GM19238 (cell line): Measurements from ENCODE around the gene SPAST.
"Not testable (repeated sequence)": the region's sequence is repeated elsewhere in the genome, so short reads cannot be mapped to it uniquely, and the experiment has no call there.

ENCODE experiments used
- DNase-seq: peaks from one replicate; pipeline ENCODE4 v3.0.0; 2011; ENCODE audit warnings: low spot score; ENCODE audit not compliant: insufficient read length

Gene SPAST

DNA sequence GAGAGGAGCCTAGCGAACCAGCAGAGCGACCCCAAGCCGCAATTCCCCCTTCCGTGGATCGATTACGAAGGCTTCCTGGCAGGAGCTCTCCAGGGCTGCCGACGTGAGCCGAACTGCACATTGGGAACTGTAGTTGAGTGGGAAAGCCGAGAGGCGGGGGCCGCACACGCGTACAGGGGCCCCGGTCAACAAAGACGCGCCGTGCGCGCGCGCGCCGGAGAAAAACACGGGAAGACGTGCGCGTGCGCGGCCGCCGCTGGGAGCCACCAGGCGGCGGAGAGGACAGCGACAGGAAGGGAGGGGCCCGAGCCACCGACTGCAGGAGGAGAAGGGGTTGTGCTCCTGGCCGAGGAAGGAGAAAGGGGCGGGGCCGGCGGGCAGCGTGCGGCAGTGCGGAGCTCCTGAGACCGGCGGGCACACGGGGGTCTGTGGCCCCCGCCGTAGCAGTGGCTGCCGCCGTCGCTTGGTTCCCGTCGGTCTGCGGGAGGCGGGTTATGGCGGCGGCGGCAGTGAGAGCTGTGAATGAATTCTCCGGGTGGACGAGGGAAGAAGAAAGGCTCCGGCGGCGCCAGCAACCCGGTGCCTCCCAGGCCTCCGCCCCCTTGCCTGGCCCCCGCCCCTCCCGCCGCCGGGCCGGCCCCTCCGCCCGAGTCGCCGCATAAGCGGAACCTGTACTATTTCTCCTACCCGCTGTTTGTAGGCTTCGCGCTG is at the start of gene SPAST:
SPAST (plus strand) TSS at position 247 of the 711 bp plus-strand sequence; CDS start at position 523, 276 bp downstream.
- DNase-seq, result peak; percentile 95

- not testable (repeated sequence) for DNase-seq
Measured at GRCh38 chr2:32018789-32019482, 44.4 kb upstream of the SPAST start.

DNA sequence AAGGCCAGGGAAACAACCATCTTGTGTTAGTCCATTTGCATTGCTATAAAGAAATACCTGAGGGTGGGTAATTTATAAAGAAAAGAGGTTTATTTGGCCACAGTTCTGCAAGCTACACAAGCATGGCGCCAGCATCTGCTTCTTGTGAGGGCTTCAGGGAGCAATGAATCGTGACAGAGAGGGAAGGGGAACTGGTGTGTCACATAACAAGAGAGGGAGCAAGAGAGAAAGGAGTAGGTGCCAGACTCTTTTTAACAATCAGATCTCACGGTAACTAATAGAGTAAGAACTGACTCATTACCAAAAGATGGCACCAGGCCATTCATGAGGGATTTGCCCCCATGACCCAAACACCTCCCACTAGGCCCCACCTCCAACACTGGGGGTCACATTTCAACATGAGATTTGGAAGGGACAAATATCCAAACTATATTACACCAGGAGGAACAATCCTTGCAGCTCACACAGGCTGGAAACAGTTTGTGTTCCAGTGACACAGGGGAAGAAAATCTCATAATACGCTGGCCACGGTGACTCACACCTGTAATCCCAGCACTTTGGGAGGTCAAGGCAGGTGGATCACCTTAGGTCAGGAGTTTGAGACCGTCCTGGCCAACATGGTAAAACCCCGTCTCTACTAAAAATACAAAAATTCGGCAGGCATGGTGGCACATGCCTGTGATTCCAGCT is 29.0 kb upstream of the SPAST start:
- DNase-seq, result not testable (repeated sequence)

DNA sequence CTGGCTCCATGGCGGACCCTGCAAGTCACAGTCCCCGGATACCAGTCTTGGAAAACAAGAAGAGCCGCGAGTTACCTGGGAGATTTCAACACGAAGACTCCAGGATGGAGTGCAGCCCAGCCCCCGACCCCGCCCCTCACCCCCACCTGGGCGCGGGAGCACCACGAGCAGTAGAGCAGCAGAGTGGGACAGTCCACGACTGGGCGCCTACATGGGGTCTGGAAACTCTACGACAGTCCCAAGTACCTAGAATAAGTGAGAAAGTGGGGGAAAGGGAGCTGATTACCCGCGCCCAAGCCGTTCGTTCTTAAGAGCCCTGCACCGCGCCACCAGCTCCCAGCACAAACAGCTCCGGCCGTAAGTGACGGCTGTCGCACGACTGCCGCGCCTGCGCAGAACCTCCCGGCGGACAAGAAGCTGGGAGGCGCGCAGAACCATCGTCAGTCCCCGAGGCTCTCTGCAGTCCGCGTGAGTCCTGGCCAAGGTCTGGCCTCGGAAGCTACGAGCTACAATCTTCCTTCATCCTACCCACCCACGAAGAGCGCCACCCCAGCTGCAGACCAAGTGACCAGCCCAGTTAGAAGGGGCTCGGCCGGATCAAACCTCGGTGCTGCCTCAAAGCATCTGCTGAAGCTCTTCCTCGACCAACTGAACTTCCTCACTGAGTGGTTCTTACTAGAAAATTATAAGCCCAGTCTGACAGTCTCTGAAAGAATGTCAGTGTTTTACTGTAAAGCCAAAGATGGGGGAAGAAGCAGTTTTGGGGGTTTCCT is 23.7 kb upstream of the SPAST start, which contains the start of gene DPY30:
DPY30 (minus strand) TSS at position 359 of the 773 bp plus-strand sequence; CDS start at position 10, 349 bp downstream.
- peak; percentile 84 for DNase-seq

DNA sequence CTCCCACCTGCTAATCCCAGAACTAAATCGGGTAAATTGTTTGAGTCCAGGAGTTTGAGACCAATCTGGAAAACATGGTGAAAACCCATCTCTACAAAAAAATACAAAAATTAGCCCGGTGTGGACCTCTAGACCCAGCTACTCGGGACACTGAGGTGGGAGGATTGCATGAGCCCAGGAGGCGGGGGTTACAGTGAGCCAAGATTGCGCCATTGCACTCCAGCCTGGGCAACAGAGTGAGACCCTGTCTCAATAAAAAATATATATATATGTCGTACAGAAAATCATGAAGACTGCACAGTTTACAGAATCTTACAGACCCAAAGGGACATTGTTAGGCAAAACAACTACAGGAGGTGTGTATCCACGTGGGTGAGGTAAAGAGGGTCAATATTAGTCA is 19.8 kb upstream of the SPAST start:
- DNase-seq, result no peak

- DNase-seq, result no peak
Measured at GRCh38 chr2:32051836-32052439, 11.4 kb upstream of the SPAST start.

- not testable (repeated sequence) for DNase-seq
Measured at GRCh38 chr2:32054583-32054982, 8.8 kb upstream of the SPAST start.

- DNase-seq, result no peak
Measured at GRCh38 chr2:32058130-32058529, 5.2 kb upstream of the SPAST start.

DNA sequence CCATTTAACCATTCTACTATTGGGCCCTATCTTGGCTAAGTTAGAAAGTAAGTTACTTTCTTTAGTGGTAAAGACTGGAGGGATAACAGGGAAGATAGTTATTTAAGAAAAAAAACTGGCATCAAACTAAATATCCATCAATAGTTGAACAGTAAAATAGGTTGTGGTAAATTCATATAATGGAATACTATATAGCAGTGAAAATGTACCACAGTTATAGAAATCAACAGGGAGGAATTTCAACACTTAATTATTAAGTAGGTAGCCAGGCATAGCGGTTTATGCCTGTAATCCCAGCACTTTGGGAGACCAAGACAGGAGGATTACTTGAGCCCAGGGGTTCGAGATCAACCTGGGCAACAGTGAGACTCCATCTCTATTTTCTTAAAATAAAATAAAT is 3.1 kb upstream of the SPAST start:
- no peak for DNase-seq

DNA sequence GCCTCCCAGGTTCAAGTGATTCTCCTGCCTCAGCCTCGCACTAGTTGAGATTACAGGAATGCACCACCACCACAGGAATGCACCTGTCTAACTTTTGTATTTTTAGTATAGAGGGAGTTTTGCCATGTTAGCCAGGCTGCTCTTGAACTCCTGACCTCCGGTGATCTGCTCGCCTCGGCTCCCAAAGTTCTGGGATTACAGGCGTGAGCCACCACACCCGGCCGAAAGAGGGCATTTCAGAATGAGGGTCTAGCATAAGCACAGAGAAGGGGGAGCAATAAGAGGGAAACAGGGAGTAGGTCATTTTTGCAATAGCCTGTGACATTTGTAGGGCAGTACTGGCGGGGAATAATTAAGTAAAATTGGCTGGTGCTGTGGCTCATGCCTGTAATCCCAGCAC is 1.9 kb upstream of the SPAST start:
- no peak for DNase-seq

DNA sequence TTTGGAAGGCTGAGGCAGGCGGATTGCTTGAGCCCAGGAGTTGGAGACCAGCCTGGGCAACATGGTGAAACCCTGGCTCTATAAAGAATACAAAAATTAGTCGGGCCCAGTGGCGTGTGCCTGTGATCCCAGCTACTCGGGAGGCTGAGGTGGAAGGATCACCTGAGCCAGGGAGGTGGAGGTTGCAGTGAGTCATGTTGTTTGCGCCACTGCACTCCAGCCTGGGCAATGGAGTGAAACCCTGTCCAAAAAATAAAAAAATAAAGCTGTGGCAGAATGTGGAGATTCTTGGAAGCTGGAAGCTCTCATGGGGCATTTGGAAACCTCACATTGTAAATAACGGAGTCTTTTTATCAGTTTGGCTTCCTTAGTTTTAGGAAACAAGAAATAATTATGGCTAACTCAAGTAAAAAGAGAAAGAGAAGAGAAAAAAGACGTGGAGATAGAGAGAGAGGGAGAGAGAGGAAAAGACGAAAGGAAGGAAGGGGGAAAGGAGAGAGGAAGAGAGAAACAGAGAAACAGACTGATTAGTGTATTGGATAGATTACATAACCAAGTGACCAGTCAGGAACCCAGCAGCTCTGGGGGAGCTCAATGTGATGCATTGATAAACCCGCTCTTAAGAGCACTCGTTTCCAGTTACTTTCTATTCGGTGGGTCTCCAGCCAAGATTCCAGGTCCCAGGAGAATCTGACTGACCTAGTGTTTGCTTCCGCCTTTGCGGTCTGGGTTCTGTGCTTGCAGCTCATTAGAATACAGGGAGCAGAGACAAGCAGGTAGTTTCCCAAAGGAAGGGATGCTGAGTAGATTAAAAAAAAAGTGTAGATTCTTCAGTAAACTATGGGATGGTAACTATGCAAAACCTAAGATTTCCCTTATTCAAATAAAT is 1.1 kb upstream of the SPAST start:
- no peak for DNase-seq

GRCh38 chr2:32064021-32064601 is 755 bp downstream of the SPAST start:
- DNase-seq, result peak; percentile 14

- no peak for DNase-seq
Measured at GRCh38 chr2:32064713-32065112, 1.4 kb downstream of the SPAST start.

GRCh38 chr2:32067549-32067948 is 4.2 kb downstream of the SPAST start:
- DNase-seq, result no peak

- no peak for DNase-seq
Measured at GRCh38 chr2:32074134-32074506, 10.8 kb downstream of the SPAST start.

DNA sequence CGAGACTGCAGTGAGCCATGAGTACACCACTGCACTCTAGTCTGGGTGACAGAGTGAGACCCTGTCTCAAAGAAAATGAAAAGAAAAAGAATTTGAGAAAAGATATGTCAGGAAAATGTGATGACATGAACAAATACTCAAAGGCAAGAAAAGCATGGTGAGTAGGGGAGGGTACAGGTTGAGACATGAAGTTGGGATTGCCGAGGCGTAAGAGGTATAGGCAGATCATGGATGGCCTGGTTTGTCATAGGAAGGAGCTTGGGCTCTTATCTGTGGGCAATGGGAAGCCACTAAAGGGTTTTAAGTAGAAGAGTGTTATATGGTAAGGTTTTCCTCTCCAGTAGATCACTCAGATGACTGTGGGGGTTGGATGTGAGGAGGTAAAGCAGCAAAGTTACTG is 32.3 kb downstream of the SPAST start:
- DNase-seq, result no peak

DNA sequence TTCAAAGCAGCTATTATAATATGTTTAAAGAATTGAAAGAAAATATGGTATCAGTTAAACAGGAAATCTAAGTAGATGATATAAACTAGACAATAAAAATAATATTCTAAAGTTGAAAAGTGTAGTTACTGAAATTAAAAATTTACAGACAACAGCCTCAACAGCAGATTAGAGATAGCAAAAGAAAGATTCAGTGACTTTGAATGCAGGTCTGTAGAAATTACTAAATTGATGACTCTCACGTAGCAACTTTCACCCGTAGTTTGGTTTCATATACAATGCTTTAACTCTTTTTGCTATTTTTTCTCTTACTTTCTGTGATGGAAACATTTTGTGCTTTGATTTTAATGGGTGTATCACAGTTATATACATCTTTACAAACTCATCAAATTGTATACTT is 44.8 kb downstream of the SPAST start:
- DNase-seq, result no peak

DNA sequence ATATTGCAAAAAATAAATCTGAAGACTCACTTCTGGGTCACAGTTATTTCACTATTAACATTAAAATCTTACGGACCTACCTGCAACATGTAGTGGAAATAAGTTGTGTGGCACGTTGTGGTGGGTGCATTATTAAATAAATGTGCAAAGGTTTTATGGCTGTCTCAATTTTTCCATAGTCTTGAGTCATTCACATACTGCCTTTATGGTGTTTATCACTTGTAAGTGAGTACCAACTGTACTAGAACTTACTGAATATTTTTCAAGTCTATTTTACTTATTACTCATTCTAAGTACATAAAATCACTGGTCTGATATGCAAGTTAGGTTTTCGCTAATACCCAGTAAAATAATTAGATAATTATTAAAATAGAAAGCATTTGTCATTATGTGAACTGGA is 54.7 kb downstream of the SPAST start:
- no peak for DNase-seq

DNA sequence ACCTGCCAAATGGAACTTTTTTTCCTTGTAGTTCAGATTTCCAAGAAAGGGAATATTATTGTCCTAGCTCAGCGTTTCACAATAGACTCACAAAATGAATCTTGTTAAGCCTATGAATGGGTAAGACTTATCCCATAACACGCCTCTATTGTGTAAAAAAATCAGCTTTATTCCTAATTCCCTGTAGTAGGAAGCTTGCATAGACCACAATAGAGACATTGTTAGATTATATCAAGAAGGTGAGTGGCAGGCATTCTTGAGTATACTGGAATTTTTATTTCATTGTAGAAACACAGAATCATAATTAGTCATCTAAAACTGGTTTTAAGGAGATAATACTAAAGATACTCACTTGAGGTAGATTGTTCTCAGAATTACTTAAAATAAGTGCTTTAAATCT is 55.8 kb downstream of the SPAST start:
- DNase-seq, result no peak

- no peak for DNase-seq
Measured at GRCh38 chr2:32124660-32125059, 61.3 kb downstream of the SPAST start.
